NB4 (cell line): Measurements from ENCODE around the gene LMOD1.

Experiments used
- CTCF ChIP-seq: IDR thresholded peaks from one replicate; pipeline ENCODE4 v1.5.1; 2012; ENCODE audit warnings: low read depth, low read length
- MAX ChIP-seq: IDR thresholded peaks from 2 replicates; pipeline ENCODE4 v1.6.1; 2011; ENCODE audit warnings: low read depth, low read length
- POLR2A ChIP-seq: IDR thresholded peaks from 2 replicates; pipeline ENCODE4 v1.6.1; 2011; ENCODE audit warnings: mild to moderate bottlenecking; ENCODE audit not compliant: insufficient read length; ENCODE audit errors: extremely low read depth

- TF ChIP-seq CTCF (no peak), MAX (no peak), POLR2A (no peak)
Measured at GRCh38 chr1:201899683-201900429, 46.5 kb downstream of the LMOD1 start.
